GM19193 (cell line): Measurements from ENCODE around the gene SLIT1.

Experiments
- POLR2A ChIP-seq: IDR thresholded peaks from 4 replicates; pipeline ENCODE4 v1.6.1; 2011; ENCODE audit not compliant: insufficient read depth, insufficient read length; ENCODE audit errors: extremely low read depth

SLIT1 gene

DNA sequence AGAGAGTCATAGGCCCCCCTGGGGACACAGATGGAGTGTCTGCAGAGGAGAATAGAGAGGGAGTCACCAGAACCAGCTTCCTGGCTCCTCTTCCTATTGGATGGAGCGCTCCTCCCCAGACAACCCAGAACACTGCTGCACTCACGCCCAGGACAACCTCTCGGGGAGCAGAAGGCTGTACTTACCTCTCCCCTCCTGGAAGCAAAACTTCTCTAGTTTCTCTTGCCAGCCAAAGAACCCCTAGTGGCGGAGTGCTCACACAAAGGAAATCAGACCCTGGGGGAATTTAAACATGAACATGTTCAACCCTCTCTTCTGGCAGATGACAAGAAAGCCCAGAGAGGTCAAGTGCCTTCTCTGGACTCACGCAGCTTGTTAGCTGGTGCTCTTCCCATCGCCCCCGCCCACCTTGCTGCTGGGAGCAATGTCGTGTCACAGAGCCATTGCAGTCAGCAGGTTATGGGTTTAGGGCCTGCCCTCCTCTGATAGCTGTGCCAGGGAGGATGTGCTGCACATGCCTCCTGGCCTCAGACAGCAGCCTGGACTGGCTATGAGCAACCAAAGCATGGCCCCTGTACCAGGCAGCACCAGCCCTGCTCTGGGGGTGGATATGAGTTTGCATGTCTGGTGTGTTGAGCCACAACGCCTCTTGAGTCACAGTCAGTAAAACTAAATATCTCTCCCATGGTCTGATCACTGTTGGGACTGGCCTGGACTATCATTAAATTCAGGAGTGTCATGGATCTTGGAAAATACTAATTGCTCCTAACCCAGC, 84.4 kb downstream of the SLIT1 start:
- no peak for TF ChIP-seq POLR2A

- TF ChIP-seq POLR2A: no peak
These were observed 85.1 kb downstream of the SLIT1 start for GRCh38 chr10:97100657-97101056.

DNA sequence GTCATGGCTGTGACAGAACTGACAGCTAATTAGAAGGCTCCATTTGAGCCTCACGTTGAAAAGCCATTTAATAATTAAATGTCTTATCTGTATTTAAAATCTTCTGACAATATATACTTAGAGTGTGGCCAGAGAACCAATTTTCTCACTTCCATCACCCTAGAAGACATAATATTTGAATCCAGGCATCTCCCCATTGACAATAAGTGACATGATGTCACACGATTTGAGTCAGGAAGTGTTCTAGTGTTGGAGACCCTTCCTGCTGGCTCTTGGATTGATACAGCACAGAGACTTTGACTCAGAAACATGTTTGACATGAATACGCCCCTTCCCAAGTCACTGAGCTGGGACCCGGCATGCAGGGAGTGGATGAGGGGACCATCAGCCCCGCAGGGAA, 85.9 kb downstream of the SLIT1 start:
- no peak for TF ChIP-seq POLR2A

- TF ChIP-seq POLR2A: no peak
These were observed 86.7 kb downstream of the SLIT1 start for GRCh38 chr10:97099089-97099488.

DNA sequence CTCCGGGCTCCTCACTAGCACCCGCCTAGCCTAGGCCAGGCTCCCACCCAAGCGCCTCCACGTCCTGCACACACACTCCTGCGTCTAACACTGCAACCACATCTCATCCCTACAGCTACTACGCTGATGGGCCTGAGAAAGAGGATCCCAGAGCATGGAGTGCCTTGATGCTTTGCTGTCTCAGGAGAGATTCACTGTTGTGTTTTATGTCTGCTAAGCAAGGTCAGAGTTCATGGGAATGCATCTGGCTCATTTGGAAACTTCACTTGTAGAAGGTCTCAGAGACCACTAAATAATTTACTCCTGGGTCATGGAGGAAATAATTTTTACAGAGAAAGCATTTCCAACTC, 88.7 kb downstream of the SLIT1 start:
- TF ChIP-seq POLR2A: no peak

DNA sequence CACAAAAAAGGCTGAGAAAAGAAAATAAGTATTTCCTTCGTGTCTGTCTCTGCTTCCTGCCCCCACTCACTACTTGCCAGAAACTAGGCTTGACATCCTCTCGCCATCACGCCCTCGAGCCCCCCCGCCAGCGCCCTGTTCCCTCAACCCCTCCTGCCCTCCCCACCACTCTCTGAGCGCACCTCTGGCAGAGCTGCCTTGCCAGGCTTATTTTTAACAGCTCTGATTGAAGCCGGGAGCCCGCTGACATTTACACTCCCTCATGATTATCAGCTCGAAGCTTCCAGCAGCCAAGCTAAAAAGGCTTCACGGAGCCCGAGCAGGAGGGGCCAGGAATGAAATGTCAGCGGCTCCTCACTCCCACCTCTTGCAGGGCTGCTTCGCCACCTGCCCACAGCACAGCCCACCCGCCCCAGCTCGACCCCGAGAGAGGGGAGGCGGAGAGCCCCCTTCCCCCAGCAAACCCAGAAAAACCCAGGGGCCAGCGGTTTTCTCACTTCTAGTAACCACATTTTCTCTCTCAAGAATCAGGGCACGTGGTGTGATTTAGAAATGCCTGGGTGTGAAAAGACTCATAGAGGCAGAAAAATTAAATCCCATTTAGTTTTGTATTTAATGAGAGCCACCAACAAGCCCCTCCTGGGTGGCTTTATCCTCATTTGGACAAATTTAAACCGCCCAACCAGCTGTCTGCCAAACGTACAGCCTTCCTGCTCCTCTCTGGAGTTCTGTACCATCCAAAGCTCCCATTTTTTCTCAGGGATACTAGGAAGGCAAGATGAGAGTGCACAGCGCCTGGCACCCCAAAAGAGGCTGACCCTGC, 89.3 kb downstream of the SLIT1 start:
- no peak for TF ChIP-seq POLR2A

DNA sequence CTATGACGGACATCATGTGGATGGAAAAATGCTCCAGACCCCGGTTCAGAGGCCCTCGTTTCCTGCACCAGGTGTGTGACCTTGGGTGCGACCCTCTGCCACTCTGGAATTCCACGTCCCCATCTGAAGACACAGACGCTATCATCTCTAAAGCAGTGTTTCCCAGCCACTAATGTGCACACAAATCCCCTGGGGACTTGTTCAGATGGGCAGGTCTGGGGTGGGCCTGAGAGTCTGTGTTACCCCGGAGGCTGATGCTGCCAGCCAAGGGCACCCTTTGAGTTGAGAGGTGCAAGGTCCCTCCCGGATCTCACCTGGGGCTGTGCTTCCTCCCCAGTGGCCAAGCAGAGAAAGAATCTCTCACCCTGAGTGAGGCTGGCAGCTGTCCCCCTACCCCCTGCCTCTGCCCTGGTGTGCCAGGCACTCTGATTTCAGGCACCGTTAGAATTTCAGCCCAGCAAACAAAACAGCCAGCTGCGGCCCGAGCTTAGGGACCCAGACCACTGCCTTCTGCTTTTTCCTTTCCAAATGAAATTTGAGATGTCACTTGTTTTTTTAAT, 90.0 kb downstream of the SLIT1 start:
- TF ChIP-seq POLR2A: no peak

GRCh38 chr10:97090644-97091043, 95.1 kb downstream of the SLIT1 start:
- TF ChIP-seq POLR2A: no peak

DNA sequence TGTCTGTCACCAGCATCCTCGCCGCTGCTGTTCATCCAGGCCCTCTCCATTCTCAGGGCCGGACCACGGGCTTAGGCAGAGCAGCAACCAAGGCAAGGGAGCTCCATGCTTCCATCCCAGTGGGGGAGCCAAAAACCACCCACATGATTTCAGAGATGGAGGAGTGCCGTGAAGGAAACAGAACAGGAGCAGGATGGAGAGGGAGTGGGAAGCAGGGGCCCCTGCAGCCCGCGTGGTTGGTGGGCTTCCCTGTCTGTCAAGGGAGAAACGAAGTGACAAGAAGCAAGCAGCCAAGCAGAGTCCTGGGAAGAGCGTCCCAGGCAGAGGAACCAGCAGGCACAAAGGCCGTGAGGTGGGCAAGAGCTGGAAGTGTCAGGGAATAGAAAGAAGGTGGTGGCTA, 95.7 kb downstream of the SLIT1 start:
- no peak for TF ChIP-seq POLR2A

GRCh38 chr10:97089209-97089870, 96.4 kb downstream of the SLIT1 start:
- TF ChIP-seq POLR2A: no peak

DNA sequence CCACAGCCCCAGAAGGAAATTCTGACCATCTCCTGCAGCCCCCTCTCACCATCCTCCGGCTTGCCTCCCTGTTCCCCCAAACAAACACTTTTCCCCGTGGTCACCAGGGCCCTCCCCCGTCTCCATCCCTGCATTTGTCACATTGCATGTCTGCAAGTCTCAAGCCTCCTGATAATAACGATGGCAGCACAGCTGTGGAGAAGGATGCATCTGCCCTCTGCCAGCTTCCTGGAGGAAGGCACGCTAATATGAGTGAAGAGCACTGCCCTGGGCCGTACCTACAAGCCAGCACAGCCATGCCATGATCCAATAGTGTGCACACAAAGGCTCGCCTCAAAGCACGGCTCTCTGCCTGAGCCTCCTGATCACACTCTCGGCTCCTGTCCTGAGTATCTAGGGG, 98.5 kb downstream of the SLIT1 start:
- no peak for TF ChIP-seq POLR2A

- no peak for TF ChIP-seq POLR2A
These were observed 99.2 kb downstream of the SLIT1 start for GRCh38 chr10:97086530-97086929.

DNA sequence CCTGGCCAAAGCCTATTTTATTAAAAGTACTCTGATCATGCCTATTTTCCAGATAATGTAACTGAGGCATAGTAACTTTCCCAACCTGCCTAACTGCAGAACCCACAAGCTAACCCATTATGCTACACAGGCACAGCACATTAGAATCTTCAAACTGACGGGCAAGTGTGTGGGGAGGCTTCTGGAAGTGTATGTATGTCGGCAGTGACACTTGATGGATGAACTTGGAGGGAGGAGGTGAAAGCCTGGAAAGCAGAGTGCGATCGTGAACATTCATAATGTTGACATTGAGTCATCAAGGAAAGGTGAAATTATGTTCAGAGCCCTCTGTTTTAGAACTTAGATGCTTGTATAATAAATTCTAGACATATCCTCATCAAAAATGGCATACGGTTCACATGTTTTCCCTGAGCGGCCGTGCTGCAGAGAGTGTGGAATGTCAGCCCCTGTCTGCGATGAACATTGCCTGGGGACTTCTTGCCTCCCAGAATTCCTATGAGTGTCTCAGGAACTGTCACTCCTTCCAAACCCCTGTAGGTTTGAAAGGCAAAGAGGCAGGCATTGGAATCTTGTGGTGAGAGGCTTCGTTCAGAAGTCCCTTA, 102.4 kb downstream of the SLIT1 start:
- TF ChIP-seq POLR2A: no peak

- no peak for TF ChIP-seq POLR2A
These were observed 104.0 kb downstream of the SLIT1 start for GRCh38 chr10:97081621-97082235.
